ENCODE data around the gene SDK1.

- TF ChIP-seq, protein P1, sequence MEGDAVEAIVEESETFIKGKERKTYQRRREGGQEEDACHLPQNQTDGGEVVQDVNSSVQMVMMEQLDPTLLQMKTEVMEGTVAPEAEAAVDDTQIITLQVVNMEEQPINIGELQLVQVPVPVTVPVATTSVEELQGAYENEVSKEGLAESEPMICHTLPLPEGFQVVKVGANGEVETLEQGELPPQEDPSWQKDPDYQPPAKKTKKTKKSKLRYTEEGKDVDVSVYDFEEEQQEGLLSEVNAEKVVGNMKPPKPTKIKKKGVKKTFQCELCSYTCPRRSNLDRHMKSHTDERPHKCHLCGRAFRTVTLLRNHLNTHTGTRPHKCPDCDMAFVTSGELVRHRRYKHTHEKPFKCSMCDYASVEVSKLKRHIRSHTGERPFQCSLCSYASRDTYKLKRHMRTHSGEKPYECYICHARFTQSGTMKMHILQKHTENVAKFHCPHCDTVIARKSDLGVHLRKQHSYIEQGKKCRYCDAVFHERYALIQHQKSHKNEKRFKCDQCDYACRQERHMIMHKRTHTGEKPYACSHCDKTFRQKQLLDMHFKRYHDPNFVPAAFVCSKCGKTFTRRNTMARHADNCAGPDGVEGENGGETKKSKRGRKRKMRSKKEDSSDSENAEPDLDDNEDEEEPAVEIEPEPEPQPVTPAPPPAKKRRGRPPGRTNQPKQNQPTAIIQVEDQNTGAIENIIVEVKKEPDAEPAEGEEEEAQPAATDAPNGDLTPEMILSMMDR (conservative IDR thresholded peaks at IDR 0.05; ENCODE audit: low read depth in 2 of 2): no peak
- no peak for TF ChIP-seq POLR2AphosphoS5 (IDR thresholded peaks at IDR 0.05; ENCODE audit: low read depth)
Observed at GRCh38 chr7:4185136-4185535, 884.1 kb downstream of the SDK1 start.

Measured in GM23338 (cell line).